Gastroesophageal sphincter (tissue), 4 donors: ENCODE results near the gene KLHL11. TPM values are rescaled to one million over a fixed set of nuclear protein-coding genes. Genes with fewer than 3 reads are reported as not detected.

Experiments
- ATAC-seq: fragments of 150-250 bp; one replicate; pipeline ENCODE4 v1.9.1; 2016; ENCODE audit warnings: mild to moderate bottlenecking, moderate library complexity
- H3K27ac ChIP-seq, 4 donors: fragments of 200-600 bp; sonication (generic) in 3 of 4; 1 replicate in 3 of 4; 2 replicates in 1 of 4; pipeline ENCODE4 v1.5.1; 2016 to 2019
- H3K27me3 ChIP-seq: fragments of 200-600 bp; sonication (generic); one replicate; pipeline ENCODE4 v1.5.1; 2019
- H3K36me3 ChIP-seq, 2 donors: fragments of 200-600 bp; sonication (generic); one replicate each; pipeline ENCODE4 v1.5.1; 2019; ENCODE audit warnings: control low read depth in 1 of 2
- H3K4me1 ChIP-seq, 3 donors: fragments of 200-600 bp; sonication (generic); 1 replicate in 2 of 3; 2 replicates in 1 of 3; pipeline ENCODE4 v1.5.1; 2016 to 2019; ENCODE audit warnings: control low read depth in 2 of 3
- H3K4me3 ChIP-seq, 2 donors: fragments of 200-600 bp; sonication (generic); one replicate each; pipeline ENCODE4 v1.5.1; 2019; ENCODE audit warnings: mild to moderate bottlenecking in 1 of 2, moderate library complexity in 1 of 2
- H3K9me3 ChIP-seq, 3 donors: fragments of 200-600 bp; sonication (generic); one replicate each; pipeline ENCODE4 v1.5.1; 2017 to 2019; ENCODE audit warnings: control low read depth in 2 of 3
- CTCF ChIP-seq, 4 experiments: fragments of 200-600 bp in 2 of 4; fragments of 450-650 bp in 2 of 4; sonication (generic) in 1 of 4; IDR thresholded peaks; one replicate each; pipeline ENCODE4 v1.5.1; 2017 to 2019; ENCODE audit warnings: antibody characterized with exemption in 4 of 4, mild to moderate bottlenecking in 2 of 4, moderate library complexity in 2 of 4
- EP300 ChIP-seq: sonication (generic); formaldehyde crosslinking; IDR thresholded peaks from one replicate; pipeline ENCODE4 v1.6.1; 2017; ENCODE audit warnings: antibody characterized with exemption, mild to moderate bottlenecking
- POLR2A ChIP-seq, 2 donors: fragments of 450-650 bp; IDR thresholded peaks; one replicate each; pipeline ENCODE4 v1.6.1; 2017; ENCODE audit warnings: antibody characterized with exemption in 2 of 2, mild to moderate bottlenecking in 2 of 2, moderate library complexity in 1 of 2
- POLR2AphosphoS5 ChIP-seq: sonication (generic); formaldehyde crosslinking; IDR thresholded peaks from one replicate; pipeline ENCODE4 v1.6.1; 2017; ENCODE audit warnings: antibody characterized with exemption
- WGBS, 2 donors: methylation state at CpG; one replicate each; pipeline ENCODE4 v1.1.5; 2018; ENCODE audit warnings: low coverage in 1 of 2; 5-methylcytosine and 5-hydroxymethylcytosine counted together
- total RNA-seq, 4 donors: library from RNA; depleted of rRNA; stranded (reverse); fragments of >200 nt; gene quantifications; one replicate each; pipeline ENCODE4 v1.1.0, GENCODE V29; 2016

The KLHL11 gene
- total RNA-seq, 4 donors from 2014 or later, result 17.5 to 32.7 (median 22.7) TPM

- Histone ChIP-seq H3K9me3 (no peaks in the 10 kb centered on the region), H3K36me3 (peaks cover 0 to 44% of the 10 kb centered on the region in 2 donors), H3K4me3 (no peak overlapping the region), H3K27me3 (no peaks in the 10 kb centered on the region), H3K27ac (no peak overlapping the region), H3K4me1 (no peaks in the 10 kb centered on the region)
- 47 to 54% methylated on average over 2 to 3 of the region's 12 CpGs for WGBS, 2 donors
- TF ChIP-seq CTCF (IDR thresholded peaks at IDR 0.05), result no peak
- ATAC-seq, result no peak
Measured at GRCh38 chr17:41822216-41823140, 42.7 kb downstream of the KLHL11 start.

GRCh38 chr17:41821776-41822175 lies 43.4 kb downstream of the KLHL11 start:
- Histone ChIP-seq H3K27me3 (no peaks in the 10 kb centered on the region), H3K9me3 (no peaks in the 10 kb centered on the region), H3K4me1 (no peaks in the 10 kb centered on the region), H3K4me3 (no peak overlapping the region), H3K36me3 (peaks cover 0 to 37% of the 10 kb centered on the region in 2 donors), H3K27ac (no peak overlapping the region)
- WGBS, 2 donors, result 90 to 92% methylated on average over 2 to 4 of the region's 14 CpGs
- TF ChIP-seq EP300 (no peak), POLR2A (IDR thresholded peaks at IDR 0.05) (no peak), CTCF (IDR thresholded peaks at IDR 0.05) (no peak), POLR2AphosphoS5 (no peak)
- ATAC-seq, result no peak

GRCh38 chr17:41818024-41818423 lies 47.2 kb downstream of the KLHL11 start:
- Histone ChIP-seq H3K4me3 (no peak overlapping the region), H3K27me3 (no peaks in the 10 kb centered on the region), H3K27ac (no peak overlapping the region), H3K4me1 (peaks cover 0 to 16% (median 0%) of the 10 kb centered on the region in 3 donors), H3K36me3 (peaks cover 0 to 7% of the 10 kb centered on the region in 2 donors), H3K9me3 (no peaks in the 10 kb centered on the region)
- TF ChIP-seq EP300 (no peak), POLR2A (IDR thresholded peaks at IDR 0.05) (no peak), POLR2AphosphoS5 (no peak), CTCF (IDR thresholded peaks at IDR 0.05) (no peak)
- 100% methylated on average over 1 of the region's 20 CpGs; no CpG with 5 or more reads in 1 of the 2 donors for WGBS, 2 donors
- no peak for ATAC-seq

- TF ChIP-seq POLR2A (IDR thresholded peaks at IDR 0.05) (no peak), POLR2AphosphoS5 (no peak), EP300 (no peak), CTCF (IDR thresholded peaks at IDR 0.05) (no peak)
- H3K27me3 ChIP-seq, result no peaks in the 10 kb centered on the region
- H3K4me1 ChIP-seq, result peaks cover 0 to 29% (median 0%) of the 10 kb centered on the region in 3 donors
- WGBS, 2 donors, result 92 to 100% methylated on average over 1 to 8 of the region's 23 CpGs
- ATAC-seq, result no peak
- H3K4me3 ChIP-seq, result no peak overlapping the region
- no peaks in the 10 kb centered on the region for H3K9me3 ChIP-seq
- peaks cover 0 to 7% of the 10 kb centered on the region in 2 donors for H3K36me3 ChIP-seq
- no peak overlapping the region for H3K27ac ChIP-seq
Measured at GRCh38 chr17:41816637-41817320, 48.4 kb downstream of the KLHL11 start.
